ENCODE measurements around the gene UNC5B.
"Not testable (repeated sequence)": the region's sequence is repeated elsewhere in the genome, so short reads cannot be mapped to it uniquely, and the experiment has no call there.

UNC5B gene

DNA sequence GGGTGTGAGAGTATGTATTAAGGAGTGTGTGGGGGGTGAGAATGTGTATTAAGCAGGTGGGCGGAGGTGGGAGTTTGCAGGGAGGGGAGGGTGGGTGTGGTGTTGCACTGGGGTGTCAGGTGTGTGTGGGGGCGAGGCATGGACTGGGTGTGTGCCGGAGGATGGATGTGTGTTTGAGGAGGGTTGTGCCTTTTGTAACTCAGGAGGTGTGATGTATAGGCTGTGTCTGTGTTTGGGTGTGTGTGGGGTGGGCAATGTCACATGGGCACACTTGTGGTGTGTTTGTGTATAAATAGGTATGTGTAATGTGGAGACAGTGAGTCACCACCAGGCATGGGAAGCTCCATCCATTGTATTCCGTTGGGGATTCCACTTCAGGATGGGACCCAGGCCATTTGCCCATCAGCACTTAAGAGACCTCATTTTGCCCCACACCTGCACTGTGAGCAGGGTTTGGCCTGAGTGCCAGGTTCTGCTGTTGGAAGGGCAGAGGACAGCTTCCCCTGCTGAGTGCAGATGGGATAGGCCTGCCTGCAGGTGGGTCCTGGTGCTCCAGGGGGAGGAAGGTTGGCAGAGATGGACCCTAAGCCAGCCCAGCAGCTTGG is 5.8 kb downstream of the UNC5B start:
- Histone ChIP-seq H3K9me2 (replicated peaks; ENCODE audit: insufficient read depth, low read length) (no peaks in the 10 kb centered on the region), H2AFZ (ENCODE audit: low read length) (no peak overlapping the region), H3K27me3 (replicated peaks; ENCODE audit: insufficient read depth, low read length) (peaks cover 46% of the 10 kb centered on the region), H3K79me2 (ENCODE audit: low read length) (no peaks in the 10 kb centered on the region), H3K4me1 (ENCODE audit: low read length) (no peaks in the 10 kb centered on the region), H3K4me3 (ENCODE audit: low read length) (no peak overlapping the region), H4K20me1 (ENCODE audit: insufficient read depth, low read length) (no peaks in the 10 kb centered on the region), H3K36me3 (replicated peaks; ENCODE audit: insufficient read depth, low read length) (no peaks in the 10 kb centered on the region), H3F3A (ENCODE audit: insufficient read depth, low read length) (no peaks in the 10 kb centered on the region), H3K9ac (ENCODE audit: low read length) (no peak overlapping the region), H3K27ac (ENCODE audit: low read length) (no peak overlapping the region), H3K9me3 (replicated peaks; ENCODE audit: insufficient read depth, low read length) (no peaks in the 10 kb centered on the region), H3K4me2 (ENCODE audit: low read depth, low read length) (no peak overlapping the region)
- DNase-seq = no peak
- TF ChIP-seq EZH2 (optimal IDR thresholded peaks at IDR 0.05; ENCODE audit: low read depth, low read length) (no peak), EZH2phosphoT487 (IDR thresholded peaks at IDR 0.05; ENCODE audit: low read length) (no peak)
- TF ChIP-seq, protein P1, sequence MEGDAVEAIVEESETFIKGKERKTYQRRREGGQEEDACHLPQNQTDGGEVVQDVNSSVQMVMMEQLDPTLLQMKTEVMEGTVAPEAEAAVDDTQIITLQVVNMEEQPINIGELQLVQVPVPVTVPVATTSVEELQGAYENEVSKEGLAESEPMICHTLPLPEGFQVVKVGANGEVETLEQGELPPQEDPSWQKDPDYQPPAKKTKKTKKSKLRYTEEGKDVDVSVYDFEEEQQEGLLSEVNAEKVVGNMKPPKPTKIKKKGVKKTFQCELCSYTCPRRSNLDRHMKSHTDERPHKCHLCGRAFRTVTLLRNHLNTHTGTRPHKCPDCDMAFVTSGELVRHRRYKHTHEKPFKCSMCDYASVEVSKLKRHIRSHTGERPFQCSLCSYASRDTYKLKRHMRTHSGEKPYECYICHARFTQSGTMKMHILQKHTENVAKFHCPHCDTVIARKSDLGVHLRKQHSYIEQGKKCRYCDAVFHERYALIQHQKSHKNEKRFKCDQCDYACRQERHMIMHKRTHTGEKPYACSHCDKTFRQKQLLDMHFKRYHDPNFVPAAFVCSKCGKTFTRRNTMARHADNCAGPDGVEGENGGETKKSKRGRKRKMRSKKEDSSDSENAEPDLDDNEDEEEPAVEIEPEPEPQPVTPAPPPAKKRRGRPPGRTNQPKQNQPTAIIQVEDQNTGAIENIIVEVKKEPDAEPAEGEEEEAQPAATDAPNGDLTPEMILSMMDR (IDR thresholded peaks at IDR 0.05; ENCODE audit: low read length) = no peak

DNA sequence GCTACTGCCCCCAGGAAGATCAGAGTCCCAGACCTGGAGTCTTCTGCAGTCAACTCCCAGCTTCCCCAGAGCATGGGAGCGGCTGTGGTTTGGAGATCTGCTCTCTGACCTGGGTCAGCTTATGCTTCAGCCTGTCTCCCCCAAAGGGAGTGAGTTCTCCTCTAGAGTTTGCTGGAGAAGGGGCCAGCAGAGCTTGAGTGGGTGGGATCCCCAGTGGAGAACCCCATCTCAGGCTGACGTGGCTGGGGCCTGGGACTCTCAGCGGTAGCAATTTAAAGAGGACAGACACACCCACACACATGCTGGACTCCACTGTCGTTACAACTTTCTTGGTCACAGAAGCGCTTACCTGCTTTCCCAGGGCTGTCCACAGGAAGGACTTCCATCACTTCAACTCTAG is 6.3 kb downstream of the UNC5B start:
- Histone ChIP-seq H2AFZ (ENCODE audit: low read length) (no peak overlapping the region), H3K9me2 (replicated peaks; ENCODE audit: insufficient read depth, low read length) (no peaks in the 10 kb centered on the region), H4K20me1 (ENCODE audit: insufficient read depth, low read length) (no peaks in the 10 kb centered on the region), H3K4me1 (ENCODE audit: low read length) (no peaks in the 10 kb centered on the region), H3K36me3 (replicated peaks; ENCODE audit: insufficient read depth, low read length) (no peaks in the 10 kb centered on the region), H3K9ac (ENCODE audit: low read length) (no peak overlapping the region), H3K9me3 (replicated peaks; ENCODE audit: insufficient read depth, low read length) (no peaks in the 10 kb centered on the region), H3F3A (ENCODE audit: insufficient read depth, low read length) (no peaks in the 10 kb centered on the region), H3K4me3 (ENCODE audit: low read length) (no peak overlapping the region), H3K4me2 (ENCODE audit: low read depth, low read length) (no peak overlapping the region), H3K27ac (ENCODE audit: low read length) (no peak overlapping the region), H3K27me3 (replicated peaks; ENCODE audit: insufficient read depth, low read length) (peaks cover 42% of the 10 kb centered on the region), H3K79me2 (ENCODE audit: low read length) (no peaks in the 10 kb centered on the region)
- TF ChIP-seq EZH2 (optimal IDR thresholded peaks at IDR 0.05; ENCODE audit: low read depth, low read length) = no peak
- no peak for TF ChIP-seq EZH2phosphoT487 (IDR thresholded peaks at IDR 0.05; ENCODE audit: low read length)
- DNase-seq = no peak

DNA sequence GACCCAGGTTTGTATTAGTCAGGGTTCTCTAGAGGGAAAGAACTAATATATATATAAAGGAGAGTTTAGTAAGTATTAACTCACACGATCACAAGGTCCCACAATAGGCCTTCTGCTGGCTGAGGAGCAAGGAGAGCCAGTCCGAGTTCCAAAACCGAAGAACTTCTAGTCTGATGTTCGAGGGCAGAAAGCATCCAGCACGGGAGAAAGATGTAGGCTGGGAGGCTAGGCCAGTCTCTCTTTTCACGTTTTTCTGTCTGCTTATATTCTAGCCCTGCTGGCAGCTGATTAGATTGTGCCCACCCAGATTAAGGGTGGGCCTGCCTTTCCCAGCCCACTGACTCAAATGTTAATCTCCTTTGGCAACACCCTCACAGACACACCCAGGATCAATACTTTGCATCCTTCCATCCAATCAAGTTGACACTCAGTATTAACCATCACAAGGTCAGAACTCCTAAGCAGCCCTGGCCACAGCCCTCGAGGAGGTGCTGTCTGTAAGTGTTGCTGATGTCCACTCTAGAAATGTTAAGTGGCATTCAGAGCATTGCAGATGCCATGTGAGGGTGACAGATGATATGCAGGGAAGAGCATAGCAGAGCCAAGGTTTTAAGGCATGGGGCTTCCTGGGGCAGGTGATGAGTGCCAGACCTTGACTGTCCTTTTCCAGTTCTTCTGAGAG is 7.0 kb downstream of the UNC5B start:
- not testable (repeated sequence) for H4K20me1 ChIP-seq (ENCODE audit: insufficient read depth, low read length); DNase-seq; H2AFZ ChIP-seq (ENCODE audit: low read length); H3K27ac ChIP-seq (ENCODE audit: low read length); H3F3A ChIP-seq (ENCODE audit: insufficient read depth, low read length); H3K9me3 ChIP-seq (replicated peaks; ENCODE audit: insufficient read depth, low read length); H3K9me2 ChIP-seq (replicated peaks; ENCODE audit: insufficient read depth, low read length); H3K9ac ChIP-seq (ENCODE audit: low read length); H3K36me3 ChIP-seq (replicated peaks; ENCODE audit: insufficient read depth, low read length); H3K79me2 ChIP-seq (ENCODE audit: low read length); H3K4me3 ChIP-seq (ENCODE audit: low read length); H3K4me2 ChIP-seq (ENCODE audit: low read depth, low read length); H3K4me1 ChIP-seq (ENCODE audit: low read length)
- peaks cover 35% of the 10 kb centered on the region for H3K27me3 ChIP-seq (replicated peaks; ENCODE audit: insufficient read depth, low read length)

DNA sequence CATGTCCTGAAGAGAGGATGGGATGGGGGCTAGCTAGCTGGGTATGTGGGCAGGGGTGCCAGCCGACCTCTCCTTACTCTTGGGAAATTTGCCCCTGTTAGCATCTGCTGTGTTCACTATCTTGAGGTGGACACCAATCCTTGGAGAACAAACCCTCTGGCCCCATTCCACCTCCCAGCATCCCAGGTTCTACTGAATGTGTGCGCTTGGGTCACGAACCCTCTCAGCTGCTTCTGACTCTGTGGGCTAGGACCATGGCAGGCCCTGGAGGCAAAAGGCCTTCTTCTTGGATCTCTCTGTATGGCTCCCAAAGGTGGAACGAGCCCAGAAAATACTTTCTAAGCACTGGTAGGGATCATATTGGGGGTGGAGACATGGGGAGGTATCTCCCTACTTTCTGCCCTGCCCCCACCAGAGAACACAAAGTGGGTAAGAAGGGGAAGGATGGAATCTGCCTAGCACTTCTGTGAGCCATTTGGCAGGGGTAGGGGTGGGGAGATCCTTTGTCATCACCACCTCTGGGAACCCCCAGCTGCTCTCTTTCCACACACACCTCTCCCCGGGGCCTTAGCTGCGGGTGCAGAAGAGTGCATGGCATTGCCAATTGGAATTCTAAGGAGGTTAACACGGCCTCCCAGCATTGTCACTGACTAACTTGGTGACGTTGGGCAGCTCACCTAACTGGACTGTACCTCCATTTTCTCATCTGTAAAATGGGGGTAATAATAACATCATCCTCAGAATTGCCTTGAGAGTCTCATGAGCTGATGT is 7.7 kb downstream of the UNC5B start:
- Histone ChIP-seq H4K20me1 (ENCODE audit: insufficient read depth, low read length) (no peaks in the 10 kb centered on the region), H3K4me3 (ENCODE audit: low read length) (no peak overlapping the region), H3K36me3 (replicated peaks; ENCODE audit: insufficient read depth, low read length) (no peaks in the 10 kb centered on the region), H3K9me3 (replicated peaks; ENCODE audit: insufficient read depth, low read length) (no peaks in the 10 kb centered on the region), H3K79me2 (ENCODE audit: low read length) (no peaks in the 10 kb centered on the region), H3F3A (ENCODE audit: insufficient read depth, low read length) (no peaks in the 10 kb centered on the region), H3K9ac (ENCODE audit: low read length) (no peak overlapping the region), H3K4me1 (ENCODE audit: low read length) (no peaks in the 10 kb centered on the region), H3K27me3 (replicated peaks; ENCODE audit: insufficient read depth, low read length) (peaks cover 27% of the 10 kb centered on the region), H3K4me2 (ENCODE audit: low read depth, low read length) (no peak overlapping the region), H3K9me2 (replicated peaks; ENCODE audit: insufficient read depth, low read length) (no peaks in the 10 kb centered on the region), H2AFZ (ENCODE audit: low read length) (no peak overlapping the region), H3K27ac (ENCODE audit: low read length) (no peak overlapping the region)
- TF ChIP-seq, protein P1 (IDR thresholded peaks at IDR 0.05; ENCODE audit: low read length) = no peak
- TF ChIP-seq EZH2 (optimal IDR thresholded peaks at IDR 0.05; ENCODE audit: low read depth, low read length) (no peak), EZH2phosphoT487 (IDR thresholded peaks at IDR 0.05; ENCODE audit: low read length) (no peak)
- no peak for DNase-seq
